Lower leg skin (tissue), 4 donors: ENCODE data around the gene P2RY8. TPM values are rescaled to one million over a fixed set of nuclear protein-coding genes. Genes with fewer than 3 reads are reported as not detected.

Experiments
- DNase-seq, 2 donors: peaks; one replicate each; pipeline ENCODE4 v3.0.0-alpha.2; 2019; ENCODE audit warnings: low spot score in 2 of 2
- H3K4me3 ChIP-seq: fragments of 200-600 bp; sonication (generic); 2 replicates; pipeline ENCODE4 v1.5.1; 2017; ENCODE audit warnings: mild to moderate bottlenecking, low read depth; ENCODE audit not compliant: poor library complexity, severe bottlenecking
- CTCF ChIP-seq, 3 donors: fragments of 450-650 bp; IDR thresholded peaks; one replicate each; pipeline ENCODE4 v1.5.1; 2016; ENCODE audit warnings: antibody characterized with exemption in 3 of 3, mild to moderate bottlenecking in 3 of 3, moderate library complexity in 2 of 3
- POLR2A ChIP-seq, 2 donors: fragments of 450-650 bp; IDR thresholded peaks; one replicate each; pipeline ENCODE4 v1.6.1; 2016 to 2017; ENCODE audit warnings: antibody characterized with exemption in 2 of 2, mild to moderate bottlenecking in 1 of 2, moderate library complexity in 1 of 2
- WGBS, 2 donors: methylation state at CpG; one replicate each; pipeline ENCODE4 v1.1.5; 2018; 5-methylcytosine and 5-hydroxymethylcytosine counted together
- intact Hi-C: fragments of 100-400 bp; cut with DNase I; formaldehyde crosslinking; loops from one replicate; pipeline ENCODE4 v1.15.0; 2023; ENCODE audit warnings: low total_unique reads
- total RNA-seq, 4 donors: library from RNA; depleted of rRNA; stranded (reverse); fragments of >200 nt; gene quantifications; one replicate each; pipeline ENCODE4 v1.1.0, GENCODE V29; 2016

The P2RY8 gene
- total RNA-seq, 4 donors from 2014 or later, result 0.08 to 0.81 (median 0.48) TPM

- intact Hi-C loops, result no loop called here
- H3K4me3 ChIP-seq, result no peak overlapping the region
- DNase-seq, result peak in 1 of 2 donors; percentile 76
- TF ChIP-seq POLR2A (IDR thresholded peaks at IDR 0.05) (no peak), CTCF (IDR thresholded peaks at IDR 0.05) (no peak)
- 95 to 97% methylated on average over 19 of the region's 19 CpGs for WGBS, 2 donors
These were observed 92.2 kb downstream of the P2RY8 start for GRCh38 chrX:1444561-1445500.

GRCh38 chrX:1443496-1444075, 93.4 kb downstream of the P2RY8 start:
- no peak for TF ChIP-seq CTCF (IDR thresholded peaks at IDR 0.05)
- TF ChIP-seq POLR2A (IDR thresholded peaks at IDR 0.05), result no peak
- intact Hi-C loops, result no loop called here
- peak in 1 of 2 donors; percentile 12 for DNase-seq
- H3K4me3 ChIP-seq, result no peak overlapping the region
- WGBS, 2 donors, result 88% methylated on average over 26 of the region's 26 CpGs

GRCh38 chrX:1442724-1443367, 94.1 kb downstream of the P2RY8 start:
- intact Hi-C loops, result no loop called here
- WGBS, 2 donors, result 85 to 87% methylated on average over 36 to 37 of the region's 38 CpGs
- TF ChIP-seq CTCF (IDR thresholded peaks at IDR 0.05) (no peak), POLR2A (IDR thresholded peaks at IDR 0.05) (no peak)
- DNase-seq, result peak in 1 of 2 donors; percentile 21
- H3K4me3 ChIP-seq, result no peak overlapping the region

- intact Hi-C loops, result no loop called here
- TF ChIP-seq CTCF (IDR thresholded peaks at IDR 0.05) (no peak), POLR2A (IDR thresholded peaks at IDR 0.05) (no peak)
- 97 to 98% methylated on average over 18 of the region's 18 CpGs for WGBS, 2 donors
- H3K4me3 ChIP-seq, result no peak overlapping the region
- DNase-seq, result peak in 1 of 2 donors; percentile 66
These were observed 94.8 kb downstream of the P2RY8 start for GRCh38 chrX:1442016-1442665.

GRCh38 chrX:1440506-1440905, 96.5 kb downstream of the P2RY8 start:
- intact Hi-C loops, result no loop called here
- TF ChIP-seq POLR2A (IDR thresholded peaks at IDR 0.05) (no peak), CTCF (IDR thresholded peaks at IDR 0.05) (no peak)
- 97 to 98% methylated on average over 6 of the region's 6 CpGs for WGBS, 2 donors
- H3K4me3 ChIP-seq, result no peak overlapping the region
- peak in 1 of 2 donors; percentile 32 for DNase-seq
